Testis (tissue), 3 donors: Measurements from ENCODE around the gene CLIP2. TPM values are rescaled to one million over a fixed set of nuclear protein-coding genes. Genes with fewer than 3 reads are reported as not detected.
"Not testable (repeated sequence)": the region's sequence is repeated elsewhere in the genome, so short reads cannot be mapped to it uniquely, and the experiment has no call there.

Experiments
- DNase-seq: peaks from one replicate; pipeline ENCODE4 v3.0.0-alpha.2; 2019
- H3K27ac ChIP-seq, 2 donors: fragments of 200-600 bp; sonication (generic); one replicate each; pipeline ENCODE4 v1.5.1; 2019
- H3K27me3 ChIP-seq: fragments of 200-600 bp; sonication (generic); one replicate; pipeline ENCODE4 v1.5.1; 2019
- H3K36me3 ChIP-seq: fragments of 200-600 bp; sonication (generic); one replicate; pipeline ENCODE4 v1.5.1; 2017; ENCODE audit warnings: low read depth; ENCODE audit errors: missing control alignments
- H3K4me1 ChIP-seq: fragments of 200-600 bp; sonication (generic); one replicate; pipeline ENCODE4 v1.5.1; 2019
- H3K4me3 ChIP-seq, 2 donors: fragments of 200-600 bp; sonication (generic); one replicate each; pipeline ENCODE4 v1.5.1; 2017 to 2019
- H3K9me3 ChIP-seq: fragments of 200-600 bp; sonication (generic); one replicate; pipeline ENCODE4 v1.5.1; 2017
- POLR2A ChIP-seq: fragments of 450-650 bp; IDR thresholded peaks from one replicate; pipeline ENCODE4 v1.6.1; 2017; ENCODE audit warnings: antibody characterized with exemption, mild to moderate bottlenecking, moderate library complexity
- WGBS, 2 donors: methylation state at CpG; one replicate each; pipeline ENCODE4 v1.1.5; 2018; 5-methylcytosine and 5-hydroxymethylcytosine counted together
- intact Hi-C: fragments of 100-400 bp; cut with DNase I; formaldehyde crosslinking; loops from one replicate; pipeline ENCODE4 v1.15.1; 2023; ENCODE audit warnings: low total_unique reads
- polyA plus RNA-seq: library from polyadenylated mRNA; stranded (reverse); fragments of 350-450 nt; fragmentation: Illumina TruSeq; extraction: RNeasy Lipid Tissue Mini Kit (QIAGEN cat#74804); gene quantifications from one replicate; pipeline ENCODE4 v1.2.3, GENCODE V29; 2014; ENCODE audit warnings: low read depth, low replicate concordance; ENCODE audit not compliant: insufficient read depth
- total RNA-seq, 2 donors: library from RNA; depleted of rRNA; stranded (reverse); fragments of >200 nt; gene quantifications; one replicate each; pipeline ENCODE4 v1.2.3, GENCODE V29; 2016
- TF ChIP-seq, protein P1 (sequence below), 3 experiments: fragments of 450-650 bp in 2 of 3; fragments of 200-600 bp in 1 of 3; sonication (generic) in 1 of 3; IDR thresholded peaks; one replicate each; pipeline ENCODE4 v1.5.1; 2016 to 2019; ENCODE audit warnings: antibody characterized with exemption in 3 of 3, mild to moderate bottlenecking in 2 of 3, moderate library complexity in 1 of 3

The CLIP2 gene
- total and polyA plus RNA-seq, 3 donors from 2014 or later, result 8.5 to 19.8 (median 16.5) TPM

DNA sequence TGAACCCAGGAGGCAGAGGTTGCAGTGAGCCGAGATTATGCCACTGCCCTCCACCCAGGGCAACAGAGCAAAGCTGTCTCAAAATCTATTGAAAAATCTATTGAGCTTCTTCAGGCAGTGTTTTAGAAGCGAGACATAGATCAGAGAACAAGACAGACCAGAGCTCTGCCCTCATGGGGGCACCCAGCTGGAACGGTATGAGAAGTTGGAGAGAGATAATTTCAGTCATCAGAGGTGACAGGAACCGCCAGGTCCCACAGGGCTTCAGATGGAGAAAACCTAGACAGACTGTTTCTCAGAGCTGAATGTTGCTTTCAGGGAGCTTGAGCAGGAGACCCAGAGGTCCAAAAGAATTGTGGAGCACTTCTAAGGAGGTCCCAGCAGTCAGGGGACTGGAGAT is 150.3 kb downstream of the CLIP2 start:
- Histone ChIP-seq H3K4me1 (no peaks in the 10 kb centered on the region), H3K36me3 (no peaks in the 10 kb centered on the region), H3K27ac (no peak overlapping the region), H3K9me3 (no peaks in the 10 kb centered on the region), H3K4me3 (no peak overlapping the region), H3K27me3 (no peaks in the 10 kb centered on the region)
- DNase-seq, result no peak
- TF ChIP-seq POLR2A, result no peak
- TF ChIP-seq, protein P1, sequence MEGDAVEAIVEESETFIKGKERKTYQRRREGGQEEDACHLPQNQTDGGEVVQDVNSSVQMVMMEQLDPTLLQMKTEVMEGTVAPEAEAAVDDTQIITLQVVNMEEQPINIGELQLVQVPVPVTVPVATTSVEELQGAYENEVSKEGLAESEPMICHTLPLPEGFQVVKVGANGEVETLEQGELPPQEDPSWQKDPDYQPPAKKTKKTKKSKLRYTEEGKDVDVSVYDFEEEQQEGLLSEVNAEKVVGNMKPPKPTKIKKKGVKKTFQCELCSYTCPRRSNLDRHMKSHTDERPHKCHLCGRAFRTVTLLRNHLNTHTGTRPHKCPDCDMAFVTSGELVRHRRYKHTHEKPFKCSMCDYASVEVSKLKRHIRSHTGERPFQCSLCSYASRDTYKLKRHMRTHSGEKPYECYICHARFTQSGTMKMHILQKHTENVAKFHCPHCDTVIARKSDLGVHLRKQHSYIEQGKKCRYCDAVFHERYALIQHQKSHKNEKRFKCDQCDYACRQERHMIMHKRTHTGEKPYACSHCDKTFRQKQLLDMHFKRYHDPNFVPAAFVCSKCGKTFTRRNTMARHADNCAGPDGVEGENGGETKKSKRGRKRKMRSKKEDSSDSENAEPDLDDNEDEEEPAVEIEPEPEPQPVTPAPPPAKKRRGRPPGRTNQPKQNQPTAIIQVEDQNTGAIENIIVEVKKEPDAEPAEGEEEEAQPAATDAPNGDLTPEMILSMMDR (IDR thresholded peaks at IDR 0.05), result no peak
- intact Hi-C loops, result no loop called here
- WGBS, 2 donors, result 86 to 91% methylated on average over 4 of the region's 4 CpGs

DNA sequence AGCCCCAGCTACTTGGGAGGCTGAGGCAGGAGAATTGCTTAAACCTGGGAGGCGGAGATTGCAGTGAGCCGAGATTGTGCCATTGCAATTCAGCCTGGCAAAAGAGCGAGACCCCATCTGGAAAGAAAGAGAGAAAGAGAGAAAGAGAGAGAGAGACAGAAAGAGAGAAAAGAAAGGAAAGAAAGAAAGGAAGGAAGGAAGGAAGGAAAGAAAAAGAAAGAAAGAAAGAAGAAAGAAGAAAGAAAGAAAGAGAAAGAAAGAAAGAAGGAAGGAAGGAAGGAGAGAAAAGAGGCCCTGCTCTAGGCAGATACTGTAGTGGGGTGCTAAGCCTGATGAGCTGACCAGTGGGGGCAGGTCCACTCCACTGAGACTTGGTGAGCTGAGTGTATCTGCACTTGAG is 150.9 kb downstream of the CLIP2 start:
- intact Hi-C loops, H3K4me1 ChIP-seq, H3K4me3 ChIP-seq, H3K9me3 ChIP-seq, DNase-seq, H3K27me3 ChIP-seq, H3K27ac ChIP-seq, H3K36me3 ChIP-seq: not testable (repeated sequence)
- WGBS, 2 donors, result 87 to 95% methylated on average over 3 of the region's 3 CpGs

DNA sequence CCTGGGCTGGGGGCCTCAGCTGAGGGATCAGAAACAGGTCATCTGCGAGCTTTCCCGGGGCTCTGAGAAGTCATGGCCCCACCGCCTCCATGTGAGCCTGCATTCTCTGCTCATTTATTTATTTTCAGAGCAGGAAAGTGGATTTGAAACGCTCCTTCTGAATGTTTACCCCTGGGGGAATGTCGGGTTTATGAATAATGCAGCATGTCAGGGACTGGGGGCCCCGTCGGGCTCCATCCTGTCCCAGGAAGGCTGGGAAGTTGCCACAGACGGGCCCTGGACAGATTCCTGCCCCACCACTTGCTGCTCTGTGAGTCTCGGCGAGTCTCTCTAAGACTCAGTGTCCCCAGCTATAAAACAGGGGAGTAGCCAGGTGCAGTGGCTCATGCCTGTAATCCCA is 152.6 kb downstream of the CLIP2 start:
- H3K27me3 ChIP-seq, result no peaks in the 10 kb centered on the region
- intact Hi-C loops, result no loop called here
- no peaks in the 10 kb centered on the region for H3K4me1 ChIP-seq
- H3K36me3 ChIP-seq, result no peaks in the 10 kb centered on the region
- DNase-seq, result no peak
- WGBS, 2 donors, result 83 to 88% methylated on average over 10 of the region's 10 CpGs
- no peak overlapping the region for H3K4me3 ChIP-seq
- no peak overlapping the region for H3K27ac ChIP-seq
- H3K9me3 ChIP-seq, result no peaks in the 10 kb centered on the region
- TF ChIP-seq, protein P1 (IDR thresholded peaks at IDR 0.05), result no peak
- no peak for TF ChIP-seq POLR2A

DNA sequence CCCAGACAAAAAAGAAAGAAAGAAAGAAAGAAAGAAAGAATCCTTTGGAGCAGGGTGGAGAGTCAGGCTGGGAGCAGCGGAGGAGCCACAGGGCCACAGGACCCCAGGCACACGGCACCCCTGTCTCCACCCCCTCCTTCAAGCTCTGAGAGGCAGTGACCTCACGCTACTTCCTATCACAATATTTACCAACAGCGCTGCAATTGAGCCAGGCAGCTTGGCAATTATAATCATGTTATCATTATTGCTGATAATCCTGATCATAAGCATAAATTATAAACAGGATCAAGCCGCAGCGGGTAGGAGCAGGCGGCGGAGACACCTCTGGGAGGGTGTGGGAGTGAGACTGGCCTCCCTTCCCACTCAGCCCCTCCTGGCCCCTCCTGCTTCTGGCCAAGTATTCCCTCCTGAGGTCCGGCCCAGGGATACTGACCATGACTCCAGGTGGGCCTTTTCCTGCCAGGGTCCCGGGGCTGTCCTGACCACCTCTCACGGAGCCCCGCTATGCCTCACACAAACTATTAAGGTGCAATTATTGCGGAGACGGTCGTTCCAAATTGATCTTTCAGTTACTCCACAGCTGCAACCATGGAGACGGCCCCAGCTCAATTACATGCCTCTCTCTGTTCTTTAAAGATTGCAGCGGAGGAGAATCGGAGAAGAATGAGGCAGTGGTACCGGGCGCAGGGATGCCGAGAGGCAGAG is 154.5 kb downstream of the CLIP2 start:
- no peaks in the 10 kb centered on the region for H3K9me3 ChIP-seq
- H3K27ac ChIP-seq, result no peak overlapping the region
- no peak for DNase-seq
- no peaks in the 10 kb centered on the region for H3K4me1 ChIP-seq
- no peaks in the 10 kb centered on the region for H3K36me3 ChIP-seq
- WGBS, 2 donors, result 40 to 58% methylated on average over 19 to 21 of the region's 21 CpGs
- TF ChIP-seq POLR2A, result no peak
- TF ChIP-seq, protein P1 (IDR thresholded peaks at IDR 0.05), result no peak
- intact Hi-C loops, result no loop called here
- no peaks in the 10 kb centered on the region for H3K27me3 ChIP-seq
- no peak overlapping the region for H3K4me3 ChIP-seq

DNA sequence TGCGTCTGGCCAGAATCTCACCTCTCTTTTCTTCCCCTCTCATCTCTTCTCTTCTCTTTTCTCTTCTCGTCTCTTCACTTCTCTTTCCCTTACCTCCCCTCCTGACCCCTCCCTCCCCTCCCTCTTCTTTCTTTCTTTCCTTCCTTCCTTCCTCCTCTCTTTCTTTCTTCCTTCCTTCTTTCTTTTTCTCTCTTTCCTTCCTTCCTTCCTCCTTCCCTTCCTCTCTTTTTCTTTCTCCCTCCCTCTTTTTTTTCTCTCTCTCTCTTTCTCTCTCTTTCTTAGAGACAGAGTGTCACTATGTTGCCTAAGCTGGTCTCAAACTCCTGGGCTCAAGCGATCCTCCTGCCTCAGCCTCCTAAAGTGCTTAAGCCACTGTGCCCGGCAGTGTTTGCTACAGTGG is 159.9 kb downstream of the CLIP2 start:
- WGBS, 2 donors, result 80 to 83% methylated on average over 4 of the region's 4 CpGs
- H3K4me3 ChIP-seq, result no peak overlapping the region
- H3K36me3 ChIP-seq, result no peaks in the 10 kb centered on the region
- DNase-seq, result no peak
- TF ChIP-seq, protein P1 (IDR thresholded peaks at IDR 0.05), result no peak
- no peak for TF ChIP-seq POLR2A
- H3K27ac ChIP-seq, result no peak overlapping the region
- H3K4me1 ChIP-seq, result peaks cover 10% of the 10 kb centered on the region
- intact Hi-C loops, result no loop called here
- no peaks in the 10 kb centered on the region for H3K9me3 ChIP-seq
- H3K27me3 ChIP-seq, result no peaks in the 10 kb centered on the region
